Fibroblast of the aortic adventitia (primary cell): ENCODE measurements around the gene ELOVL5. TPM values are rescaled to one million over a fixed set of nuclear protein-coding genes. Genes with fewer than 3 reads are reported as not detected.
"Not testable (repeated sequence)": the region's sequence is repeated elsewhere in the genome, so short reads cannot be mapped to it uniquely, and the experiment has no call there.

Source experiments
- DNase-seq: peaks from one replicate; pipeline ENCODE4 v3.0.0-alpha.2; 2010; ENCODE audit warnings: low read depth
- H3K4me3 ChIP-seq: 2 replicates; pipeline ENCODE4 v1.5.1; 2011; ENCODE audit warnings: low read depth, mild to moderate bottlenecking, control low read depth, low read length, moderate library complexity
- CTCF ChIP-seq: IDR thresholded peaks from 2 replicates; pipeline ENCODE4 v1.5.1; 2011; ENCODE audit warnings: mild to moderate bottlenecking, low read length, control low read depth, inconsistent platforms; ENCODE audit not compliant: insufficient read depth
- total RNA-seq: library from RNA; depleted of rRNA; stranded (reverse); fragments of >200 nt; gene quantifications from 2 replicates; pipeline ENCODE4 v1.2.3, GENCODE V29; 2012; ENCODE audit warnings: low replicate concordance

Gene ELOVL5, protein sequence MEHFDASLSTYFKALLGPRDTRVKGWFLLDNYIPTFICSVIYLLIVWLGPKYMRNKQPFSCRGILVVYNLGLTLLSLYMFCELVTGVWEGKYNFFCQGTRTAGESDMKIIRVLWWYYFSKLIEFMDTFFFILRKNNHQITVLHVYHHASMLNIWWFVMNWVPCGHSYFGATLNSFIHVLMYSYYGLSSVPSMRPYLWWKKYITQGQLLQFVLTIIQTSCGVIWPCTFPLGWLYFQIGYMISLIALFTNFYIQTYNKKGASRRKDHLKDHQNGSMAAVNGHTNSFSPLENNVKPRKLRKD
- 38.9 and 95.1 TPM in 2 replicates for total RNA-seq

- peak within 1 kb of the TSS; percentile 90 for H3K4me3 ChIP-seq
- peak; percentile 99 for DNase-seq
- no peak for TF ChIP-seq CTCF
These were observed at the start of gene ELOVL5 for GRCh38 chr6:53348371-53349208. ELOVL5 (minus strand) TSS chr6:53348950; CDS start chr6:53295699, 53,251 bp downstream.

DNA sequence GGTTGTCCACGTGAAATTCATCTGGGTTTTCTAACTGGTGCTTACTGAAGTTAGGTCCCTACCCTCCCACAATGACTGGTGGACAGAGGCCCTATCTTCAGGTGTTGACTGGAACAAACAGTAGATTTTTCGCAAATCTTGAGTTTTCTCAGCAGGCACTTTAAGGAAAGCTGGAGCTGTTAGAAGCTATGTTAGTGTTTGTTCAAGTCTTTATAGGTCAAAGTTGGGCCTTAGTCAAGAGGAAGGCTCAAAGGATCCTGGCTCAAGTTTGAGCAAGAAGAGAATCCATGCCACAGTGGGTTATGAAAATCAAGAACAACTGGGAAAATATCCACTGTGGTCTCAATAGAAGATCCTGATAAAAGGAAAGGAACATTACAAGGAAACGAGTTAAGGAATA is 48.5 kb upstream of the ELOVL5 start:
- TF ChIP-seq CTCF, result no peak
- no peak overlapping the region for H3K4me3 ChIP-seq
- DNase-seq, result no peak

DNA sequence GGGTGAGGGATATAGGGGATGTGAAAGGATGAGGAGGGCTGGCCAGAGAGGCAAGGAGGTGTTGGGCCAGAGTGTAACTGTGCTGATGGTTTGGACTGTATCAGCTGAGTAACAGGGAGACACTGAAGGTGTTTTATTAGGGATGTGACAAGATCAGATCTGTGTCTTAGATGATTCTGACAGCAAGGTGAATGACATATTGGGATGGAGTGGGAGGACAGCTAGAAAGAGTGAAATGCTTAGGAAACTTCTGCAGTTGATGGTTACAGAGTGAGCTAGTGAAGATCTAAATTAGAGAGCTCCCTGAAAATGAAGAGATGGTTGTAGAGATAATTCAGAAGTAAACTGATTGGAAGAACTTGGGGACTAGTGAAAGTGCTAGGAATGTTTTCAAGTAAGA is 47.2 kb upstream of the ELOVL5 start:
- TF ChIP-seq CTCF, result no peak
- no peak overlapping the region for H3K4me3 ChIP-seq
- no peak for DNase-seq

GRCh38 chr6:53394704-53395103 is 46.0 kb upstream of the ELOVL5 start:
- DNase-seq, result no peak
- no peak overlapping the region for H3K4me3 ChIP-seq
- TF ChIP-seq CTCF, result no peak

- no peak for DNase-seq
- no peak for TF ChIP-seq CTCF
- no peak overlapping the region for H3K4me3 ChIP-seq
These were observed 42.4 kb upstream of the ELOVL5 start for GRCh38 chr6:53391170-53391569.

GRCh38 chr6:53390010-53390409 is 41.3 kb upstream of the ELOVL5 start:
- no peak for TF ChIP-seq CTCF
- no peak for DNase-seq
- H3K4me3 ChIP-seq, result no peak overlapping the region

DNA sequence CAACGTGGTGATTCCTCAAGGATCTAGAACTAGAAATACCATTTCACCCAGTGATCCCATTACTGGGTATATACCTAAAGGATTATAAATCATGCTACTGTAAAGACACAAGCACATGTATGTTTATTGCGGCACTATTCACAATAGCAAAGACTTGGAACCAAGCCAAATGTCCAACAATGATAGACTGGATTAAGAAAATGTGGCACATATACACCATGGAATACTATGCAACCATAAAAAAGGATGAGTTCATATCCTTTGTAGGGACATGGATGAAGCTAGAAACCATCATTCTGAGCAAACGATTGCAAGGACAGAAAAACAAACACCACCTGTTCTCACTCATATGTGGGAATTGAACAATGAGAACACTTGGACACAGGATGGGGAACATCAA is 39.9 kb upstream of the ELOVL5 start:
- H3K4me3 ChIP-seq, DNase-seq: not testable (repeated sequence)
